HG03066 (cell line): ENCODE measurements around the gene DSG4.

ENCODE experiments used
- ATAC-seq: cut with Tn5 transposase; IDR thresholded peaks from one replicate; pipeline ENCODE4 v1.9.1; 2021; ENCODE audit warnings: low read depth; ENCODE audit not compliant: unreplicated experiment

The DSG4 gene

GRCh38 chr18:31446854-31447253 is 70.3 kb downstream of the DSG4 start:
- ATAC-seq, result no peak

GRCh38 chr18:31447530-31448191 is 71.1 kb downstream of the DSG4 start, which contains the start of gene DSG3:
Gene DSG3 (plus strand): TSS chr18:31447741. CDS start chr18:31447878, 137 bp downstream.
- ATAC-seq, result no peak

- ATAC-seq, result no peak
Observed at GRCh38 chr18:31450409-31450808, 73.8 kb downstream of the DSG4 start.

- no peak for ATAC-seq
Observed at GRCh38 chr18:31451625-31452024, 75.0 kb downstream of the DSG4 start.

GRCh38 chr18:31454066-31454708 is 77.6 kb downstream of the DSG4 start:
- no peak for ATAC-seq
